EH (cell line): ENCODE data around the gene SEMA6C.
A peak's percentile ranks its signal among the peaks of the same experiment; 100 is the strongest.

Experiments
- DNase-seq: peaks from one replicate; pipeline ENCODE4 v3.0.0-alpha.2; 2015; ENCODE audit warnings: low read depth

SEMA6C gene

DNA sequence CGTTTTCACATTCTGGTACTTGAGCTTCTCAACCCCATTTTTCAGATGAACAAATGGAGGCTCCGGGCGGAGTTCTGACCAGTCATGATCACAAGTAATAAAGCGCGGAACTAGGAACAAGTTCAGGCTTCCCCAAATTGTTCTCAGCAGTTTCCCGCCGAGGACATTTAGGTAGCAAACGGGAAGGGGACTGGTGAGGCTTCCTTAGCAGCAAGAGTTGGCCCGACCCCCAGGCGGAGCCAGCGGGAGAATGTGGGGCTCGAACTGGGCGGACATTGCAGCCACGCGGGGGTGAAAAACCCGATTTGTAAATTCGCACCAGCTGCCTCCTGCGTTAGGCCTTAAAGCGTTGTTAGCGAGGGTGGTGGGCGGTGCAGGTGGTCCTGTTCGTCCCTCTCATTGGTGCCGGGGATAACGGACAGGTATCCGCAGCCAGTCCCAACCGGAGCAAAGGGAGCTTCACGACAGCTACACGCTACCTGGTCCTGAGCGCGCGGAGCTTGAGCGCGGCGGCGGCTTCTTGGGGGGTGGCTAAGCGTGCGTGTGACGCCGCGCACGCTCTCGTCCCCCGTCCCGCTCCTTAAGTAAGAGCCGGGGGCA lies 15.3 kb downstream of the SEMA6C start:
- peak; percentile 86 for DNase-seq

DNA sequence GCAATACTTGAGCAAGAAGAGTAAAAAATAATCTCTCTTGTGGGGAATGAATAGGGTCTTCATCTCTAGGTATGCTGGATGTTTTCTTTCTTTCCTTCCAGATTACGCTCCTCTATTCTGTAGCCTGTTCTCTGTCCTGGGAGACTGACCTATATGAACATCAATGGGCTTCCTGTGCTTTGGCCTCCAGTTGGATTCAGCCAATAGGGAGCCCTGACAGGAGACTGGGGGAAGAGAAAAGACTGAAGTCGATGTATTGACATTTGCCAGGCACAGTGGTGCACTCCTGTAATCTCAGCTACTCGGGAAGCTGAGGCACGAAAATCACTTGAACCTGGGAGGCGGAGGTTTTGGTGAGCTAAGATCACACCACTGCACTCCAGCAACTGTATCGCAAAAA lies 17.6 kb downstream of the SEMA6C start:
- DNase-seq, result no peak

DNA sequence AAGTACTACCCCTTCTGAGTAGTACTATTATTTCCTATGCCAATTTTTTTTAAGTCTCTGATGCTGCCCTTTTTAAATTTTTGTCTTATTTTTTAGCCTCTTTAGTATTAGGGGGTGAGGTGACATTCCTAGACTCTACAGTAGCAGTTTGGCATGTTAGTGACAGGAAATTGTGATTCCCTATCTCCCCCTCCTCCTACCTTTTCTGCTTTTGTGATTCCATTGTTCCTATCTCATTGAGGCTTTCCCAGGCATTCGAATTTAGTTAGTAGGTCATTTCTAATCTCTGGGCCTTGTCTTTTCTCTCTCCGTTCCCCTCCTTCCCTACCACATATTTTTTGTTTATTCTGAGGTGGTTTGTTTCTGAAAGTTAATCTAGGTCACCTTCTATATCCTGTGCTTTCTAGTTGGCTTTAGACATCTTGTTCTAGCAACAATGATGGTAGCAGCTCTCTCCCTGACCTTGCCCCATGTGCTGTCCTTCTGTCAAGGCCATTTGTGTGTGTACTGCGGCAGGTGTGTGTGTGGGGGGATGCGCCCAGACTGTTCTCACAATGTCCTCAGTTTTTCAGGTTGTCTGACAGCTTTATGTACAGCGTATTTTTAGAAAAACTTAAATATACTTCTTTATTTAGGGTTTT lies 21.5 kb downstream of the SEMA6C start:
- DNase-seq, result no peak

DNA sequence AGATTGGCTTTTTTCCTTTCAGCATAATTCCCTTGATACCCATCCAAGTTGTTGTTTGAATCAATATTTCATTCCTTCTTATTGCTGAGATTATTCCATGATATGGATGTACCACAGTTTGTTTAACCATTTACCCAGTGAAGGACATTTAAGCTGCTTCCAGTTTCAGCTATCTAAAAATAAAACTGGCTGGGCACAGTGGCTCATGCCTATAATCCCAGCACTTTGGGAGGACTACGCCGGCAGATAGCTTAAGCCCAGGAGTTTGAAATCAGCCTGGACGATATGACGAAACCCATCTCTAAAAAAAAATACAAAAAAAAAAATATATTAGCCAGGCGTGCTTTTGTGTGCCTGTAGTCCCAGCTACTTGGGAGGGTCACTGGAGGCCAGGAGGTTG lies 32.6 kb downstream of the SEMA6C start:
- no peak for DNase-seq

DNA sequence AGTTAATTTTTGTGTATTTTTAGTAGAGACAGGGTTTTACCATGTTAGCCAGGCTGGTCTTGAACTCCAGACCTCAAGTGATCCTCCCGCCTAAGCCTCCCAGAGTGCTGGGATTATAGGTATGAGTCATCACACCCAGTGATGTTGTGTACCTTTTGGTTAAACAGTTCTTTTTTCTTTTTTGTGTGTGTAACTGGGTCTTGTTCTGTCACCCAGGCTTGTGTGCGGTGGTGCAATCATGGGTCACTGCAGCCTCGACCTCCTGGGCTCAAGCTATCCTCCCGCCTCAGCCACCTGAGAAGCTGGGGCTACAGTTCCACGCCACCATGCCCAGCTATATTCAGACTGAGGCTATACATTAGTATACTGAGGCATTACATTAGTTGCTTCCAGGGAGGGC lies 38.1 kb downstream of the SEMA6C start:
- no peak for DNase-seq

DNA sequence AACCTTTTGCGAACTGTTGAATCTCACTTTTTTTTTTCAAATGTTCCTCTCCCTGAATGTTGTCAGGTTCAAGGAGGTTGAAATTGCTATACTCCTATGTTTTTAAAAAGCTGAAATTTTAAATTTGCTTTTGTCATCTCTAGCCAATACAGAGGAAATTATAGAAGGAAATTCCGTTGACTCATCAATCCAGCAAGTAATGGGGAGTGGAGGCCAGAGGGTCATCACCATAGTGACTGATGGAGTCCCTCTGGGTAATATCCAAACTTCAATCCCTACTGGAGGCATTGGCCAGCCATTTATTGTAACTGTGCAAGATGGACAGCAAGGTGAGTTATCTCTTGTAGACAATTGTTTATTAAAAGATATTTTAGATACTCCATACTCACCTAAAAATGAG lies 39.5 kb downstream of the SEMA6C start:
- peak; percentile 54 for DNase-seq

DNA sequence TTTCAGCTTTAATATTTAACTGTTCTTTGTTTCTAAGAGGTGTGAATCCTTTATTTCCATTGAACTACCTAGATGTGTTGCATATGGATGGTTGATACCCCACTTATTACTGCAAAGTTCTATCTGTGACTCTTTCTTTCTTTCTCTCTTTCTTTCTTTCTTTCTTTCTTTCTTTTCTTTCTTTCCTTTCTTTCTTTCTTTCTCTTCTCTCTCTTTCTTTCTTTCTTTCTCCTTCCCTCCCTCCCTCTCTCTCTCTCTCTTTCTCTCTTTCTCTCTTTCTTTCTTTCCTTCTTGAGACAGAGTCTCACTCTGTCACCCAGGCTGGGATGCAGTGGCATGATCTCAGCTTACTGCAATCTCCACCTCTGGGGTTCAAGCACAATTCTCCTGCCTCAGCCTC lies 41.8 kb downstream of the SEMA6C start:
- DNase-seq, result no peak

DNA sequence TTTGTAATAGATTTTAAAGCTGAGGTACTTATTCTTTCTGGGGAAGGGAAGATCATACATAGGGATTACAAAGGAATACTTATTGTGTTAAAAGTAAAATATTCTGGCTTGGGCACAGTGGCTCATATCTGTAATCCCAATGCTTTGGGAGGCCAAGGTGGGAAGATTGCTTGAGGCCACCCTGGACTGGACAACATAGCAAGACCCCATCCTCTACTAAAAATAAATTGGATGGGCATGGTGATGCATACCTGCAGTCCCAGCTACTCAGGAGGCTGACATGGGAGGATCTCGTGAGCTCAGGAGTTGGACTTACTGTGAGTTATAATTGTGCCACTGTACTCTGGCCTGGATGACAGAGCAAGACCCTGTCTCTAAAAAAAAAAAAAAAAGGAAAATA lies 48.3 kb downstream of the SEMA6C start:
- no peak for DNase-seq

DNA sequence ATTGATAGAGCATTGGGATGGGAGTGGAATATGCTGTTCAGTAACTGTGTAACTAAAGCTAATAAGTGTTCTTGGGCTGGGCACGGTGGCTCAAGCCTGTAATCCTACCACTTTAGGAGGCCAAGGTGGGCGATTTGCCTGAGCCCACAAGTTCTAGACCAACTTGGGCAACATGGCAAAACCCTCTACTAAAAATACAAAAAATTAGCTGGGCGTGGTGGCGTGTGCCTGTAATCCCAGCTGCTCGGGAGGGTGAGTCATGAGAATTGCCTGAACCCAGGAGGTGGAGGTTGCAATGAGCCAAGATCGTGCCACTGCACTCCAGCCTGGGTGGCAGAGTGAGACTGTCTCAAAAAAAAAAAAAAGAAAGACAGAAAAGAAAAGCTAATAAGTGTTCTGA lies 49.0 kb downstream of the SEMA6C start:
- DNase-seq, result peak; percentile 8

DNA sequence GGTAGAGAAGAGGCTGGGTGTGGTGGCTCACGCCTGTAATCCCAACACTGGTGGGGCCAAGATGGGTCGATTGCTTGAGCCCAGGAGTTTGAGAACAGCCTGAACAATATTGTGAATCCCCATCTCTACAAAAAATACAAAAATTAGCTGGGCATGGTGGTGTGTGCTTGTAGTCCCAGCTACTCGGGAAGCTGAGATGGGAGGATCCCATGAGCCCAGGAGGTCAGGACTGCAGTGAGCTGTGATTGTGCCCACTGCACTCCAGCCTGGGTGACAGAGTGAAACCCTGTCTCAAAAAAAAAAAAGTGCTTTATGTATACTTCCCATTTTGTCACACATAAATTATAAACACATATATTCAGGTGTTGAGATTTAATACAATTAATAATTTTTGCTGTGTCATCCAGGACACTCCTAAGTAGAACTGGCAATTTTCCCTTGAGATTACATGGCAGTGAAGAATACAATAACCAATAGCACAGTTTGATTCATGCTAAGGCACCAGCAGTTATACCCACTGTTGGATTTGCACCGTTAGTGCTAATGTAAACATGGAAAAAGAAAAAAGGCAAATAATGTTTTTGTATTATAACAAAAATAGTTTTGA lies 60.4 kb downstream of the SEMA6C start:
- no peak for DNase-seq
